PC-9 (cell line): ENCODE results near the gene SIM2.

ENCODE experiments used
- EZH2 ChIP-seq: fragments of 200-600 bp; sonication (generic); IDR thresholded peaks from 2 replicates; pipeline ENCODE4 v1.8.0; 2017; ENCODE audit warnings: antibody characterized with exemption, low read depth
- TF ChIP-seq, protein P1 (sequence below): fragments of 200-600 bp; sonication (generic); conservative IDR thresholded peaks from 2 replicates; pipeline ENCODE4 v1.6.1; 2017; ENCODE audit warnings: mixed run types, antibody characterized with exemption, mild to moderate bottlenecking, moderate library complexity

DNA sequence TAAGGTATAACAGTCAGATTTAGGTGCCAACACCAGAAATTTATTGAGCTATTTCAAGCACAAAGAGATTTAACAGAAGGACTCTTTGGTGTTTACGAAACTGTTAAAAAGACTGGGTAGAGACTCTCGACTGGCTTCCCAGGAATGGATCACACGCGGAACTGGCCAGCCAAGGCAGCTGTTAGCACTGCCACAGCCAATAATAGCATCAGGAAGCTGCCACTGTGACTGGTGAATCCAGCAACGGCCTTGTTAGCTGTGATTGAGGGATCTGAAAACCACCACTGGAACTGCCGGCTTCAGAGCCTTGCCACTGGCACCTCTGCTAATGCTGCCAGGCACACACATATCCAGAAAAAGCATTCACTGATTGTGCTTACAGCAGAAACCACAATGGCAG lies 10.6 kb upstream of the SIM2 start:
- TF ChIP-seq, protein P1, sequence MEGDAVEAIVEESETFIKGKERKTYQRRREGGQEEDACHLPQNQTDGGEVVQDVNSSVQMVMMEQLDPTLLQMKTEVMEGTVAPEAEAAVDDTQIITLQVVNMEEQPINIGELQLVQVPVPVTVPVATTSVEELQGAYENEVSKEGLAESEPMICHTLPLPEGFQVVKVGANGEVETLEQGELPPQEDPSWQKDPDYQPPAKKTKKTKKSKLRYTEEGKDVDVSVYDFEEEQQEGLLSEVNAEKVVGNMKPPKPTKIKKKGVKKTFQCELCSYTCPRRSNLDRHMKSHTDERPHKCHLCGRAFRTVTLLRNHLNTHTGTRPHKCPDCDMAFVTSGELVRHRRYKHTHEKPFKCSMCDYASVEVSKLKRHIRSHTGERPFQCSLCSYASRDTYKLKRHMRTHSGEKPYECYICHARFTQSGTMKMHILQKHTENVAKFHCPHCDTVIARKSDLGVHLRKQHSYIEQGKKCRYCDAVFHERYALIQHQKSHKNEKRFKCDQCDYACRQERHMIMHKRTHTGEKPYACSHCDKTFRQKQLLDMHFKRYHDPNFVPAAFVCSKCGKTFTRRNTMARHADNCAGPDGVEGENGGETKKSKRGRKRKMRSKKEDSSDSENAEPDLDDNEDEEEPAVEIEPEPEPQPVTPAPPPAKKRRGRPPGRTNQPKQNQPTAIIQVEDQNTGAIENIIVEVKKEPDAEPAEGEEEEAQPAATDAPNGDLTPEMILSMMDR, result no peak
- TF ChIP-seq EZH2, result no peak
